Osteoblast (primary cell): ENCODE data around the gene COPA. TPM values are rescaled to one million over a fixed set of nuclear protein-coding genes. Genes with fewer than 3 reads are reported as not detected.

Experiments used
- DNase-seq: peaks from one replicate; pipeline ENCODE4 v3.0.0; 2011; ENCODE audit warnings: low spot score, mixed read lengths; ENCODE audit not compliant: insufficient read length; ENCODE audit errors: missing footprints
- H2AFZ ChIP-seq: 2 replicates; pipeline ENCODE4 v1.6.0; 2011; ENCODE audit warnings: mild to moderate bottlenecking, low read length
- H3K27ac ChIP-seq: 2 replicates; pipeline ENCODE4 v1.5.1; 2011; ENCODE audit warnings: mild to moderate bottlenecking, low read depth, low read length, moderate library complexity
- H3K27me3 ChIP-seq: 2 replicates; pipeline ENCODE4 v1.6.0; 2012; ENCODE audit warnings: mild to moderate bottlenecking, control low read depth, inconsistent platforms, low read length, moderate library complexity; ENCODE audit not compliant: insufficient read depth
- H3K36me3 ChIP-seq: 2 replicates; pipeline ENCODE4 v1.5.1; 2011; ENCODE audit warnings: mild to moderate bottlenecking, low read length, control low read depth, moderate library complexity; ENCODE audit not compliant: insufficient read depth
- H3K4me1 ChIP-seq: 2 replicates; pipeline ENCODE4 v1.5.1; 2011; ENCODE audit warnings: mild to moderate bottlenecking, low read length, control low read depth, moderate library complexity; ENCODE audit not compliant: insufficient read depth
- H3K4me2 ChIP-seq: 2 replicates; pipeline ENCODE4 v1.6.0; 2011; ENCODE audit warnings: mild to moderate bottlenecking, low read length; ENCODE audit not compliant: insufficient read depth
- H3K4me3 ChIP-seq: fragments of 200-600 bp; sonication (generic); 3 replicates; pipeline ENCODE4 v1.5.1; 2012; ENCODE audit warnings: mild to moderate bottlenecking, low read length, inconsistent platforms; ENCODE audit not compliant: insufficient read depth
- H3K79me2 ChIP-seq: 2 replicates; pipeline ENCODE4 v1.6.0; 2012; ENCODE audit warnings: mild to moderate bottlenecking, low read length, control low read depth, inconsistent platforms; ENCODE audit not compliant: insufficient read depth
- H3K9me3 ChIP-seq: 2 replicates; pipeline ENCODE4 v1.5.1; 2011; ENCODE audit warnings: low read depth, low read length, control low read depth
- H4K20me1 ChIP-seq: 2 replicates; pipeline ENCODE4 v1.6.0; 2012; ENCODE audit warnings: mild to moderate bottlenecking, low read length, control low read depth; ENCODE audit not compliant: insufficient read depth
- total RNA-seq: library from RNA; depleted of rRNA; stranded (reverse); fragments of >200 nt; gene quantifications from 2 replicates; pipeline ENCODE4 v1.2.3, GENCODE V29; 2012
- TF ChIP-seq, protein P1 (sequence below): IDR thresholded peaks from 2 replicates; pipeline ENCODE4 v1.5.1; 2011; ENCODE audit warnings: mild to moderate bottlenecking, low read depth, low read length, moderate library complexity; ENCODE audit errors: extremely low read depth

COPA gene
- total RNA-seq, 1 donor = 282 TPM

DNA sequence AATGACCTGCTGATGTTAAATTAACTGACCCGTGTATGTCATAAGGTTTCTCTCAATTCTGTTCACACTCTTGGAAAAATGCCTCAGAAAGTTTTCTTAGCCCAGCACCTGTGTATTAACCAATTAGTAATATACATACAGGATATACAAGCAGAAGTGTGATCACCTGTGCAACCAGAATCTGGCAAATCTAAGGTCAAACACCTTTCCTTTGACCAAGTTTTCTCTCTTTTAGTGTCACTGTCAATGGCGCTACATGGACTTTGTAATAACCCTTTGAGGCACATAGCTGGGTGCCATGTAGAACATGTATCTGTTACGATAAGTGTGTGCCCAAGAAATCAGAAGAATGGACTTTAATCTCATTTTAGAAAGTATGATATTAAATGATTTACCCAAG is 1.2 kb upstream of the COPA start:
- H3K79me2 ChIP-seq = peaks cover 80% of the 10 kb centered on the region
- TF ChIP-seq, protein P1, sequence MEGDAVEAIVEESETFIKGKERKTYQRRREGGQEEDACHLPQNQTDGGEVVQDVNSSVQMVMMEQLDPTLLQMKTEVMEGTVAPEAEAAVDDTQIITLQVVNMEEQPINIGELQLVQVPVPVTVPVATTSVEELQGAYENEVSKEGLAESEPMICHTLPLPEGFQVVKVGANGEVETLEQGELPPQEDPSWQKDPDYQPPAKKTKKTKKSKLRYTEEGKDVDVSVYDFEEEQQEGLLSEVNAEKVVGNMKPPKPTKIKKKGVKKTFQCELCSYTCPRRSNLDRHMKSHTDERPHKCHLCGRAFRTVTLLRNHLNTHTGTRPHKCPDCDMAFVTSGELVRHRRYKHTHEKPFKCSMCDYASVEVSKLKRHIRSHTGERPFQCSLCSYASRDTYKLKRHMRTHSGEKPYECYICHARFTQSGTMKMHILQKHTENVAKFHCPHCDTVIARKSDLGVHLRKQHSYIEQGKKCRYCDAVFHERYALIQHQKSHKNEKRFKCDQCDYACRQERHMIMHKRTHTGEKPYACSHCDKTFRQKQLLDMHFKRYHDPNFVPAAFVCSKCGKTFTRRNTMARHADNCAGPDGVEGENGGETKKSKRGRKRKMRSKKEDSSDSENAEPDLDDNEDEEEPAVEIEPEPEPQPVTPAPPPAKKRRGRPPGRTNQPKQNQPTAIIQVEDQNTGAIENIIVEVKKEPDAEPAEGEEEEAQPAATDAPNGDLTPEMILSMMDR = no peak
- peaks cover 30% of the 10 kb centered on the region for H3K4me1 ChIP-seq
- no peaks in the 10 kb centered on the region for H3K9me3 ChIP-seq
- H3K27ac ChIP-seq = peak overlapping the region; percentile 99
- H3K36me3 ChIP-seq = peaks cover 34% of the 10 kb centered on the region
- no peak for DNase-seq
- no peak overlapping the region for H2AFZ ChIP-seq
- H3K4me3 ChIP-seq = peak overlapping the region; percentile 85
- H3K4me2 ChIP-seq = peak overlapping the region; percentile 87
- H4K20me1 ChIP-seq = peaks cover 32% of the 10 kb centered on the region
- no peaks in the 10 kb centered on the region for H3K27me3 ChIP-seq

- TF ChIP-seq, protein P1 = no peak
- DNase-seq = no peak
- H2AFZ ChIP-seq = peak overlapping the region; percentile 80
Measured at GRCh38 chr1:160342526-160342925, 524 bp downstream of the COPA start.

DNA sequence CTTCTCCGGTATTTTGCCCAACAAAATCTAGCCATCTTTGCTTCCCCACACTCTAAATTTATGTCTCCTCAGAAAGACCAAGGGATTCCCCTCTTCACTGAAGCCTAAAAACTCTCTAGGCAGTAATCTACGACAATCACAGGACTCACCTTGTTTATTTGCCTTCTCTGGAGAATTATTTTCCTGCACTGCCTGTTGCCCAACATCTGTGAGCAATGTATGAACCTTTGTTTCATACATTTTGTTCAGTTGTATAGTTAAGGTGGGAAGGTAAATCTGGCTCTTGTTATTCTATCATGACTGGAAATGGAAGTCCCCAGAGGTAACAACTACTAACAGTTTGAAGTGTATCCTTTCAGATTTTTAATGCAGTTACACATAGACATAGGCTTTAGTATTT is 2.2 kb downstream of the COPA start:
- no peaks in the 10 kb centered on the region for H3K9me3 ChIP-seq
- peak overlapping the region; percentile 88 for H3K4me2 ChIP-seq
- peaks cover 94% of the 10 kb centered on the region for H3K79me2 ChIP-seq
- H3K27ac ChIP-seq = peak overlapping the region; percentile 13
- H3K36me3 ChIP-seq = peaks cover 49% of the 10 kb centered on the region
- TF ChIP-seq, protein P1 = no peak
- no peak for DNase-seq
- H3K27me3 ChIP-seq = no peaks in the 10 kb centered on the region
- H3K4me1 ChIP-seq = peaks cover 32% of the 10 kb centered on the region
- no peak overlapping the region for H2AFZ ChIP-seq
- peak overlapping the region; percentile 85 for H3K4me3 ChIP-seq
- peaks cover 52% of the 10 kb centered on the region for H4K20me1 ChIP-seq

More at GRCh38 chr1:160342526-160342925, 524 bp downstream of the COPA start:
- H3K79me2 ChIP-seq = peaks cover 92% of the 10 kb centered on the region
- H4K20me1 ChIP-seq = peaks cover 45% of the 10 kb centered on the region
- no peaks in the 10 kb centered on the region for H3K27me3 ChIP-seq
- H3K27ac ChIP-seq = peak overlapping the region; percentile 99
- H3K4me2 ChIP-seq = peak overlapping the region; percentile 88
- H3K4me1 ChIP-seq = peaks cover 32% of the 10 kb centered on the region
- peak overlapping the region; percentile 85 for H3K4me3 ChIP-seq
- no peaks in the 10 kb centered on the region for H3K9me3 ChIP-seq
- H3K36me3 ChIP-seq = peaks cover 41% of the 10 kb centered on the region

DNA sequence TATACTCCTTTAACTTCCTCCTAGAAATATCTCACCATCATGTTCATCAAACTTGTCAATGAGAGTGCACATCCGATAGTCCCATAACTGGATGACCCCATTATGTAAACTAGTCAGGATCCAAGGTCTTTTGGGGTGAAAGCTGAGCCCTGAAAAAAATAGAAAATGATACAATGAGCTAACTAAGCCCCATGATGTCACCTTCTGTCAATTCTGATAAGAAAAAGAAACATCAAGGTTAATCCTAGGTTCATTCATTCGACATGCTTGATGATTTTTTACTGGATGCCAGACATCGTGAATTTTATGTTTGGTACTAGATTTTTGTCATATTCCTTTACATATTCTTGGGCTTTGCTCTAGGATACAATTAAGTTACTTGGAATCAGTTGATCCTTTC is 2.9 kb downstream of the COPA start:
- Histone ChIP-seq H3K79me2 (peaks cover 90% of the 10 kb centered on the region), H3K36me3 (peaks cover 54% of the 10 kb centered on the region), H3K4me2 (peak overlapping the region; percentile 88), H2AFZ (no peak overlapping the region), H4K20me1 (peaks cover 52% of the 10 kb centered on the region), H3K4me3 (peak overlapping the region; percentile 11), H3K27me3 (no peaks in the 10 kb centered on the region), H3K27ac (peak overlapping the region; percentile 13), H3K9me3 (no peaks in the 10 kb centered on the region), H3K4me1 (peaks cover 32% of the 10 kb centered on the region)
- DNase-seq = no peak
- TF ChIP-seq, protein P1 = no peak
